Measurements from ENCODE around the gene VANGL1.

The VANGL1 gene

DNA sequence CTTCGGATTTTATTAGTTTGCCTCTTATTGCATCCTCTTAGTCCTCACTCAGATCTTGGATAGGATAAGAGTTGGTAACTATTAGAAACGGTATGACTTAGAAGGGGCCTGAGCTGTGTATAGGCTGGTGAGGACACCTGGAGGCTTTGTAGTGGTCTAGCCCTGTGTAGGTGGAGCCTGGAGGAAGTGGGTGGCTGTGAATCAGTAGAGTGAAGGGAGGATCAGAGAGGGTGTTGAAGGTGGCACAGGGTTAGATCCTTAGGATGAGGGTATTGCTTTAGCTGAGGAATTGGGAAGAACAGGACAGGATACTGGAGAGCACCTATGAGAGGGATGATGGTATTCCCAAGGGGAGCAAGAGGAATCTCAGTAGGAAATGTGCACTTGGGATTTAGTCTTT lies 5.7 kb downstream of the VANGL1 start:
- Histone ChIP-seq H3K36me3 (ENCODE audit: control insufficient read depth, insufficient read depth, low read length) (no peaks in the 10 kb centered on the region), H3K27ac (no peak overlapping the region), H3K79me2 (peaks cover 2% of the 10 kb centered on the region), H3K9ac (no peak overlapping the region), H3K4me3 (ENCODE audit: low read depth, low read length) (no peak overlapping the region), H3K4me1 (no peaks in the 10 kb centered on the region), H3K27me3 (ENCODE audit: control insufficient read depth, insufficient read depth, low read length) (no peaks in the 10 kb centered on the region), H2AFZ (no peak overlapping the region), H3K9me3 (ENCODE audit: control insufficient read depth, low read length) (no peaks in the 10 kb centered on the region), H3K4me2 (ENCODE audit: low read length) (no peak overlapping the region)
- TF ChIP-seq, protein P1, sequence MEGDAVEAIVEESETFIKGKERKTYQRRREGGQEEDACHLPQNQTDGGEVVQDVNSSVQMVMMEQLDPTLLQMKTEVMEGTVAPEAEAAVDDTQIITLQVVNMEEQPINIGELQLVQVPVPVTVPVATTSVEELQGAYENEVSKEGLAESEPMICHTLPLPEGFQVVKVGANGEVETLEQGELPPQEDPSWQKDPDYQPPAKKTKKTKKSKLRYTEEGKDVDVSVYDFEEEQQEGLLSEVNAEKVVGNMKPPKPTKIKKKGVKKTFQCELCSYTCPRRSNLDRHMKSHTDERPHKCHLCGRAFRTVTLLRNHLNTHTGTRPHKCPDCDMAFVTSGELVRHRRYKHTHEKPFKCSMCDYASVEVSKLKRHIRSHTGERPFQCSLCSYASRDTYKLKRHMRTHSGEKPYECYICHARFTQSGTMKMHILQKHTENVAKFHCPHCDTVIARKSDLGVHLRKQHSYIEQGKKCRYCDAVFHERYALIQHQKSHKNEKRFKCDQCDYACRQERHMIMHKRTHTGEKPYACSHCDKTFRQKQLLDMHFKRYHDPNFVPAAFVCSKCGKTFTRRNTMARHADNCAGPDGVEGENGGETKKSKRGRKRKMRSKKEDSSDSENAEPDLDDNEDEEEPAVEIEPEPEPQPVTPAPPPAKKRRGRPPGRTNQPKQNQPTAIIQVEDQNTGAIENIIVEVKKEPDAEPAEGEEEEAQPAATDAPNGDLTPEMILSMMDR (IDR thresholded peaks at IDR 0.05): no peak

DNA sequence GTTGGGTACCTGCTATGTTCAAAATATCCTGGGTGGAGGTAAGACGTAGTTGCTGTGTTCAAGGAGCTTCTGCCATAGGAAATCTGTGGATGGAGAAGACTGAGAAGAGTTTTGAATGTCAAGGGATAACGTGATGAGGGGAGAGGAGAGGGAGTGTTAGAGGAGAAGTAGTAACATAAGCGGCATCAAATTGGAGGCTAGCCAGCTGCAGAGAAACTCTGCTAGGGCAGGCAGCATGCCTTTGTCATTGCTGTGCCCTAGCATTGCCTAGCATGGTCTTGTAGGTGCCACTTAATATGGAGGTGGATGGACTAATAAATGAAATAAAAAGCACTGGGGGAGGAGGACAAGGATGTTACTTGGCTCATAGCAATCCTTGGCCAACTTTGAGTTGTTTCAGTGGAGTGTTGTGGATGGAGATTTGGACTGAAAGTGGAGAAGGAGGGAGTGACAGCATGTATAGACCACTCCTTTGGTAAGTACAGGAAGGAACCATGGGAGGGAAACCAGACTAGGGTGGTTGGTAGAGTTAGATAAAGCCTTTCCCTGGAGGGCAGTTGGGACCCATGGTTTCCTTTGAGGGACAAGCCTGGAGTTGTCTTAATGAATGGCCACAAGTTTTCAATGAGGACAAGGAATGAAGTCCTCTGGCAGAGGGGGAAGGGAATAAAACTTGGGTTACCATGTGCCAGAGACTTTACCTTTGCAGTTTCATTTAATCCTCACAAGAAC lies 6.3 kb downstream of the VANGL1 start:
- TF ChIP-seq, protein P1 (IDR thresholded peaks at IDR 0.05): no peak
- Histone ChIP-seq H3K27me3 (ENCODE audit: control insufficient read depth, insufficient read depth, low read length) (no peaks in the 10 kb centered on the region), H3K79me2 (peaks cover 2% of the 10 kb centered on the region), H2AFZ (no peak overlapping the region), H3K36me3 (ENCODE audit: control insufficient read depth, insufficient read depth, low read length) (no peaks in the 10 kb centered on the region), H3K9ac (no peak overlapping the region), H3K4me2 (ENCODE audit: low read length) (no peak overlapping the region), H3K4me1 (no peaks in the 10 kb centered on the region), H3K9me3 (ENCODE audit: control insufficient read depth, low read length) (no peaks in the 10 kb centered on the region), H3K27ac (no peak overlapping the region), H3K4me3 (ENCODE audit: low read depth, low read length) (no peak overlapping the region)

DNA sequence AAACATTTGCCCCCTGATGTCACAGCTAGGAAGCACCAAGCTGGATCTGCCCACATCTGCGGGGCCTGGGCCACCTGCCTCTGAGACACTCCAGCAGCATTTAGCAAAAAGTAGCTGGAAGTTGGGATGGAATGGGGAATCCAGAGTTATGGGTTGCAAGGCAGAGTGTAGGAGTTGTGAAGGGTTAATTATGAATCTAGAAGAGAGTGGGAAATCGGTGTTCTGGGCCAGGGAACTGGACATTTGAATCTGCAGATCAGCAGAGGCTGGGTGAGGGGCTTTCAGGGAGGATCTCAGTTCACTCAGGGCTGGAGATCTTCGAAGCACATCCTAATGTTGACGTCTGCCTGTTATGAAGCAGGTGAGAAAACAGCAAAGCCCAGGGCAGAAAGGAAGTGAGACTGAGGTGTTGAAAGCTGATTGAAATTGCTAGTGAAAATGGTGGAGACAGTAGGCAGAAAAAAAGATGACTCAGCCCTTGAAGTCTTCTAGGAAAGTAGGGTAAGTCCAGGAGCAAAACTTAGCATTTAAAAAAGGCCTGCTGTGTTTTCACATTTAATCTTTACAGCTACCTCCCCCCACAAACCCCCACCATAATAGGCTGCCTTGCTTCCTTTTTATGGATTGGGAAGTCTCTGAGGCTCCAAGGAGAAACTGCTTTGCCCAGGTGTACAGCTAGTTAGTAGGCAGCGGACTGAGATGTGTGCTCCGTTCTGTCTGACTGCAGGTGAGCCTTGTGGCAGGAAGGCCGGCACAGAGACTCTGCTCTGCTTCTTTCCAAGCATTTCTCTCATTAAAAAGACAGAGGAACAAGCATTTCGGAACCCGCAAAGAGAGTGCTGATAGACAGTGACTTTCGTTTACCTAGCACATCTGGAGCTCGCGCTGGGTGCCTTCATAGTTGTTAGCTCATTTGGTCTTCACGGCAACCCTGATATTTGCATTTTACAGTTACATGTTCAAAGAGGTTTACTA lies 7.2 kb downstream of the VANGL1 start:
- no peaks in the 10 kb centered on the region for H3K4me1 ChIP-seq
- H3K4me2 ChIP-seq (ENCODE audit: low read length): no peak overlapping the region
- H3K27me3 ChIP-seq (ENCODE audit: control insufficient read depth, insufficient read depth, low read length): no peaks in the 10 kb centered on the region
- no peaks in the 10 kb centered on the region for H3K36me3 ChIP-seq (ENCODE audit: control insufficient read depth, insufficient read depth, low read length)
- no peak overlapping the region for H3K4me3 ChIP-seq (ENCODE audit: low read depth, low read length)
- no peak overlapping the region for H2AFZ ChIP-seq
- TF ChIP-seq, protein P1 (IDR thresholded peaks at IDR 0.05): no peak
- no peak overlapping the region for H3K9ac ChIP-seq
- H3K79me2 ChIP-seq: peaks cover 2% of the 10 kb centered on the region
- H3K27ac ChIP-seq: no peak overlapping the region
- no peaks in the 10 kb centered on the region for H3K9me3 ChIP-seq (ENCODE audit: control insufficient read depth, low read length)

- no peaks in the 10 kb centered on the region for H3K4me1 ChIP-seq
These were observed 8.2 kb downstream of the VANGL1 start for GRCh38 chr1:115649964-115650363.

More at GRCh38 chr1:115649964-115650363, 8.2 kb downstream of the VANGL1 start:
- no peaks in the 10 kb centered on the region for H3K36me3 ChIP-seq (ENCODE audit: control insufficient read depth, insufficient read depth, low read length)
- H3K27ac ChIP-seq: no peak overlapping the region
- H3K27me3 ChIP-seq (ENCODE audit: control insufficient read depth, insufficient read depth, low read length): no peaks in the 10 kb centered on the region
- no peaks in the 10 kb centered on the region for H3K9me3 ChIP-seq (ENCODE audit: control insufficient read depth, low read length)
- no peak overlapping the region for H2AFZ ChIP-seq
- TF ChIP-seq, protein P1 (IDR thresholded peaks at IDR 0.05): no peak
- no peaks in the 10 kb centered on the region for H3K79me2 ChIP-seq
- H3K4me2 ChIP-seq (ENCODE audit: low read length): no peak overlapping the region
- H3K4me3 ChIP-seq (ENCODE audit: low read depth, low read length): no peak overlapping the region
- H3K9ac ChIP-seq: no peak overlapping the region
